GM12878 (cell line): ENCODE data around the gene PAPSS2. TPM values are rescaled to one million over a fixed set of nuclear protein-coding genes. Genes with fewer than 3 reads are reported as not detected.

Experiments used
- ATAC-seq: fragments of 200-7000 bp; cut with Tn5 transposase; 3 replicates; pipeline ENCODE4 v1.9.1; 2020; ENCODE audit warnings: mild to moderate bottlenecking, moderate library complexity
- BruUV-seq: library from RNA; stranded (reverse); fragments of 400-500 nt; replicated peaks from 2 replicates; lab custom pipeline; 2021; lab: Mats Ljungman, UMichigan
- CTCF ChIA-PET: fragments of 300-600 bp; sonication (Branson Sonifier 250); formaldehyde crosslinking; extraction: SDS; loops from one replicate; lab custom pipeline; 2021; ENCODE audit warnings: inconsistent platforms; lab: Yijun Ruan, JAX
- POLR2A ChIA-PET: fragments of 350-600 bp; formaldehyde crosslinking; extraction: SDS; loops from one replicate; lab custom pipeline; 2021; ENCODE audit warnings: inconsistent platforms; lab: Charles Lee
- RAD21 ChIA-PET: fragments of 300-600 bp; sonication (Branson Sonifier 250); formaldehyde crosslinking; loops from one replicate; lab custom pipeline; 2023; ENCODE audit warnings: antibody characterized with exemption; ENCODE audit not compliant: unreplicated experiment; lab: Charles Lee
- SMC1A ChIA-PET: fragments of 300-600 bp; sonication (Branson Sonifier 250); formaldehyde crosslinking; loops from one replicate; lab custom pipeline; 2023; ENCODE audit not compliant: unreplicated experiment, uncharacterized antibody; lab: Charles Lee
- DNase-seq: peaks from one replicate; pipeline ENCODE4 v3.0.0-alpha.2; 2011; ENCODE audit warnings: low read depth, low spot score
- FAIRE-seq: peaks from 3 replicates; lab custom pipeline; 2011; peaks lifted over from hg19 to GRCh38; lab: Jason Lieb, UNC
- H2AFZ ChIP-seq: 2 replicates; pipeline ENCODE4 v1.6.0; 2011; ENCODE audit warnings: low read depth, low read length, control low read depth; ENCODE audit not compliant: control insufficient read depth
- H3K27ac ChIP-seq: 2 replicates; pipeline ENCODE4 v1.5.1; 2011; ENCODE audit warnings: control low read depth; ENCODE audit not compliant: control insufficient read depth, insufficient read depth
- H3K27me3 ChIP-seq, 2 experiments: replicated peaks in 1 of 2; 2 replicates each; pipeline versions ENCODE4 v1.6.0 to v1.6.1; 2011; ENCODE audit warnings: low read length in 1 of 2; ENCODE audit not compliant: control insufficient read depth in 2 of 2, insufficient read depth in 2 of 2
- H3K36me3 ChIP-seq, 2 experiments: 2 replicates each; pipeline ENCODE4 v1.5.1; 2011; ENCODE audit warnings: low read length in 1 of 2; ENCODE audit not compliant: control insufficient read depth in 2 of 2, insufficient read depth in 2 of 2
- H3K4me1 ChIP-seq: 2 replicates; pipeline ENCODE4 v1.6.1; 2011; ENCODE audit warnings: mild to moderate bottlenecking, low read length, moderate library complexity, mixed read lengths; ENCODE audit not compliant: control insufficient read depth, insufficient read depth
- H3K4me2 ChIP-seq: 2 replicates; pipeline ENCODE4 v1.6.0; 2011; ENCODE audit warnings: control low read depth; ENCODE audit not compliant: control insufficient read depth, insufficient read depth
- H3K4me3 ChIP-seq: fragments of 200-600 bp; sonication (generic); 2 replicates; pipeline ENCODE4 v1.5.1; 2016
- H3K79me2 ChIP-seq: 2 replicates; pipeline ENCODE4 v1.6.0; 2011; ENCODE audit warnings: low read length; ENCODE audit not compliant: control insufficient read depth, insufficient read depth
- H3K9ac ChIP-seq: 2 replicates; pipeline ENCODE4 v1.8.0; 2011; ENCODE audit warnings: low read length, control low read depth, mixed read lengths; ENCODE audit not compliant: control insufficient read depth, insufficient read depth
- H3K9me3 ChIP-seq: replicated peaks from 3 replicates; pipeline ENCODE4 v1.5.1; 2011; ENCODE audit warnings: mild to moderate bottlenecking, low read length; ENCODE audit not compliant: control insufficient read depth, insufficient read depth
- H4K20me1 ChIP-seq: 2 replicates; pipeline ENCODE4 v1.6.0; 2011; ENCODE audit not compliant: control insufficient read depth, insufficient read depth
- RAD51 ChIP-seq: fragments of 450-650 bp; IDR thresholded peaks from 2 replicates; pipeline ENCODE4 v1.6.1; 2016; ENCODE audit warnings: moderate library complexity, mild to moderate bottlenecking, inconsistent platforms
- ZNF384 ChIP-seq: IDR thresholded peaks from 2 replicates; pipeline ENCODE4 v1.6.1; 2012; ENCODE audit warnings: low read depth, mild to moderate bottlenecking, low read length, improper control_type of control experiment, borderline replicate concordance
- in situ Hi-C: fragments of 300-500 bp; cut with MboI; formaldehyde crosslinking; loops from 9 replicates; pipeline ENCODE4 v1.14.3; 2018; ENCODE audit warnings: mixed read lengths
- intact Hi-C: fragments of 100-400 bp; cut with micrococcal nuclease; formaldehyde crosslinking; loops from one replicate; pipeline ENCODE4 v1.14.2; 2022; ENCODE audit not compliant: unreplicated experiment
- polyA plus RNA-seq, 11 experiments: library from polyadenylated mRNA; depleted of rRNA in 4 of 11; unstranded in 6 of 11; stranded (reverse) in 5 of 11; fragments of >200 nt; fragmentation: Nextera tagmentation in 4 of 11; fragmentation: Illumina TruSeq in 1 of 11; extraction: Ambion mirVana in 4 of 11; extraction: Trizol in 1 of 11; gene quantifications; 1 replicate in 1 of 11; 2 replicates in 10 of 11; pipeline versions ENCODE4 v1.2.1 to v1.2.3, GENCODE V29; 2011 to 2016; ENCODE audit warnings: inconsistent platforms in 2 of 11, missing spikeins in 2 of 11, low read depth in 1 of 11
- total RNA-seq, 4 experiments: library from RNA; depleted of rRNA in 3 of 4; stranded (reverse); fragments of >200 nt in 3 of 4; fragmentation: Illumina TruSeq in 1 of 4; extraction: Trizol in 1 of 4; gene quantifications; 2 replicates each; pipeline versions ENCODE4 v1.2.1 to v1.2.3, GENCODE V29; 2013 to 2021
- TF ChIP-seq, protein P1 (sequence below): fragments of 450-650 bp; IDR thresholded peaks from 2 replicates; pipeline ENCODE4 v1.6.1; 2017; ENCODE audit warnings: mild to moderate bottlenecking, moderate library complexity

Gene PAPSS2
- total and polyA plus RNA-seq, 10 of the 15 experiments (the other 5 are each of a cell fraction or from before 2014, with no cell fraction given), result 0.15 to 2.1 (median 0.37) TPM

DNA sequence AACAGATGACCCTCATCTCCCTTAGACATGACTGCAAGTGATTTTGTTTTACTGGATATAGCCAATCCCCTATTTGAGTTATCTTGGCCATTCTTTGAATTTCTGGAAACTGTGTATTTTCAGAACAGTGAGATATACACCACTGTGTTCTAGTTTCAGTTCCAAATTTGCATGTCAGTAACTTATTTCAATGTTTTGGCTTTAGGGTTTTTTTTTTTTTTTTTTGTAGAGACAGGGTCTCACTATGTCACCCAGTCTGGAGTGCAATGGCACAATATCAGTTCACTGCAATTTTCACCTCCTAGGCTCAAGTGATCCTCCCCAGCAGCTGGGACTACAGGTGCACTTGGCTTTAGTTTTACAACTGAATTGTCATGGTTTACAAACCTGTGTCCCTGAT is 91.1 kb downstream of the PAPSS2 start:
- ChIA-PET POLR2A (interaction anchor here (1.3 kb wide), 1 partner anchor 10 kb away, joined by 3 read pairs; no protein-coding TSS in a partner anchor), RAD21 (no interaction called here), SMC1A (interaction anchor here (0.6 to 2.4 kb wide), 9 partner anchors 10 to 1319 kb away, joined by 3 to 10 read pairs (median 4); no protein-coding TSS in a partner anchor), CTCF (interaction anchor here (0.8 to 2.6 kb wide), 4 partner anchors 10 to 17 kb away, joined by 3 to 9 read pairs (median 5); no protein-coding TSS in a partner anchor)
- Histone ChIP-seq H3K9ac (no peak overlapping the region), H3K9me3 (no peaks in the 10 kb centered on the region), H3K4me2 (no peak overlapping the region), H3K36me3 (peaks cover under 1 to 13% of the 10 kb centered on the region in 2 experiments; a peak in 3 of 4 replicates), H2AFZ (no peak overlapping the region), H3K79me2 (no peaks in the 10 kb centered on the region), H3K4me3 (no peak overlapping the region), H3K27me3 (no peaks in the 10 kb centered on the region), H3K27ac (no peak overlapping the region), H3K4me1 (peaks cover 9% of the 10 kb centered on the region; the same call in 1 of the 2 replicates), H4K20me1 (no peaks in the 10 kb centered on the region)
- intact Hi-C loops (no loop called here), in situ Hi-C loops (no loop called here)
- TF ChIP-seq RAD51 (no peak), ZNF384 (peak; percentile 56; the same call in 1 of the 2 replicates)
- TF ChIP-seq, protein P1, sequence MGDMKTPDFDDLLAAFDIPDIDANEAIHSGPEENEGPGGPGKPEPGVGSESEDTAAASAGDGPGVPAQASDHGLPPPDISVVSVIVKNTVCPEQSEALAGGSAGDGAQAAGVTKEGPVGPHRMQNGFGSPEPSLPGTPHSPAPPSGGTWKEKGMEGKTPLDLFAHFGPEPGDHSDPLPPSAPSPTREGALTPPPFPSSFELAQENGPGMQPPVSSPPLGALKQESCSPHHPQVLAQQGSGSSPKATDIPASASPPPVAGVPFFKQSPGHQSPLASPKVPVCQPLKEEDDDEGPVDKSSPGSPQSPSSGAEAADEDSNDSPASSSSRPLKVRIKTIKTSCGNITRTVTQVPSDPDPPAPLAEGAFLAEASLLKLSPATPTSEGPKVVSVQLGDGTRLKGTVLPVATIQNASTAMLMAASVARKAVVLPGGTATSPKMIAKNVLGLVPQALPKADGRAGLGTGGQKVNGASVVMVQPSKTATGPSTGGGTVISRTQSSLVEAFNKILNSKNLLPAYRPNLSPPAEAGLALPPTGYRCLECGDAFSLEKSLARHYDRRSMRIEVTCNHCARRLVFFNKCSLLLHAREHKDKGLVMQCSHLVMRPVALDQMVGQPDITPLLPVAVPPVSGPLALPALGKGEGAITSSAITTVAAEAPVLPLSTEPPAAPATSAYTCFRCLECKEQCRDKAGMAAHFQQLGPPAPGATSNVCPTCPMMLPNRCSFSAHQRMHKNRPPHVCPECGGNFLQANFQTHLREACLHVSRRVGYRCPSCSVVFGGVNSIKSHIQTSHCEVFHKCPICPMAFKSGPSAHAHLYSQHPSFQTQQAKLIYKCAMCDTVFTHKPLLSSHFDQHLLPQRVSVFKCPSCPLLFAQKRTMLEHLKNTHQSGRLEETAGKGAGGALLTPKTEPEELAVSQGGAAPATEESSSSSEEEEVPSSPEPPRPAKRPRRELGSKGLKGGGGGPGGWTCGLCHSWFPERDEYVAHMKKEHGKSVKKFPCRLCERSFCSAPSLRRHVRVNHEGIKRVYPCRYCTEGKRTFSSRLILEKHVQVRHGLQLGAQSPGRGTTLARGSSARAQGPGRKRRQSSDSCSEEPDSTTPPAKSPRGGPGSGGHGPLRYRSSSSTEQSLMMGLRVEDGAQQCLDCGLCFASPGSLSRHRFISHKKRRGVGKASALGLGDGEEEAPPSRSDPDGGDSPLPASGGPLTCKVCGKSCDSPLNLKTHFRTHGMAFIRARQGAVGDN, result no peak
- peak; percentile 66 for ATAC-seq
- no peak for FAIRE-seq
- no peak for DNase-seq
- BruUV-seq, result no TSS peak
